Erythroblast (primary cell): Measurements from ENCODE around the gene TMEM240.
"Not testable (repeated sequence)": the region's sequence is repeated elsewhere in the genome, so short reads cannot be mapped to it uniquely, and the experiment has no call there.

Experiments used
- GATA1 ChIP-seq: IDR thresholded peaks from 2 replicates; pipeline ENCODE4 v1.6.1; 2011; ENCODE audit warnings: low read depth, mild to moderate bottlenecking, control low read depth, low read length, moderate library complexity
- POLR2A ChIP-seq: IDR thresholded peaks from 2 replicates; pipeline ENCODE4 v1.6.1; 2011; ENCODE audit warnings: mild to moderate bottlenecking, low read length

GRCh38 chr1:1485755-1486317 lies 54.6 kb downstream of the TMEM240 start:
- not testable (repeated sequence) for TF ChIP-seq POLR2A, GATA1
